ENCODE data around the gene KLHDC10.
"Not testable (repeated sequence)": the region's sequence is repeated elsewhere in the genome, so short reads cannot be mapped to it uniquely, and the experiment has no call there.

The KLHDC10 gene

GRCh38 chr7:130154501-130155317, 84.4 kb downstream of the KLHDC10 start:
- DNase-seq (ENCODE audit: low read depth, low spot score): peak; percentile 70

- DNase-seq (ENCODE audit: low read depth, low spot score): no peak
These were observed 85.8 kb downstream of the KLHDC10 start for GRCh38 chr7:130156140-130156539.

GRCh38 chr7:130157700-130158099, 87.4 kb downstream of the KLHDC10 start:
- no peak for DNase-seq (ENCODE audit: low read depth, low spot score)

DNA sequence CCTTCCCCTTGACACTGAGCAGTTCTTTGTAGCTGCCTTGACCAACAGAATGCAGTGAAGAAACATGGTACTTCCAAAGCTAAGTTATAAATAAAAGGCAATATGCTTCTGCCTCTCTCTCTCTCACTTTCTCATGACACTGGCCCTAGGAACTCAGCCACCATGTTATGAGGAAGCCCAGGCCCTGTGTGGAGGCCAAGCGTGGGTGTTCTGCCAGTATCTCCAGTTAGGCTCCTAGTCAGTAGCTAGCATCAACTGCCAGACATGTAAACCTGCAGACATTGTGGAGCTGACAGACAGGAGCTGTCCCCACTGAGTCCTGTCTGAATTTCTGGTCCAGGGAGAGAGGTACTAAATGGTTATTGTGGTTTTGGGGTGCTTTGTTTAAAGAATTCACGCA, 89.7 kb downstream of the KLHDC10 start:
- no peak for DNase-seq (ENCODE audit: low read depth, low spot score)

DNA sequence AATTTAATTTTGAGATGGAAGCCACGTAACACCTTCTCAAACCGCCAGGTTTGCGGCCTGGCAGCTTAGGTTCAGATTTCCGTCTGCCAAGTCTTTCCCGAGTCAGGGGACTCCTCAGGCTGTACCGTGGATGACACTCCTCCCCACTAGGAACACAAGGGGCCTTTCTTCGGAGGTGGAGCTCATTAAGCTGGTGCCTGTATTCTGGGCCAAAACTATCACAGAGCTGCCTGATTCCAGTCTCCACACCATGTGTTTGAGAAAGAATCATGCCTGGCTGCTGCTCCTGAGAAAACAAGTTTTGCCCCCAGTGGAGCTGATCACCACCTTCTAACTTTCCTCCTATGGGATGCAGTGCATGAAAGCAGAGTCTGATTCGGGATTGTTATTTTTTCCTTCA, 90.1 kb downstream of the KLHDC10 start:
- no peak for DNase-seq (ENCODE audit: low read depth, low spot score)

- DNase-seq (ENCODE audit: low read depth, low spot score): no peak
These were observed 91.9 kb downstream of the KLHDC10 start for GRCh38 chr7:130162196-130162595.

DNA sequence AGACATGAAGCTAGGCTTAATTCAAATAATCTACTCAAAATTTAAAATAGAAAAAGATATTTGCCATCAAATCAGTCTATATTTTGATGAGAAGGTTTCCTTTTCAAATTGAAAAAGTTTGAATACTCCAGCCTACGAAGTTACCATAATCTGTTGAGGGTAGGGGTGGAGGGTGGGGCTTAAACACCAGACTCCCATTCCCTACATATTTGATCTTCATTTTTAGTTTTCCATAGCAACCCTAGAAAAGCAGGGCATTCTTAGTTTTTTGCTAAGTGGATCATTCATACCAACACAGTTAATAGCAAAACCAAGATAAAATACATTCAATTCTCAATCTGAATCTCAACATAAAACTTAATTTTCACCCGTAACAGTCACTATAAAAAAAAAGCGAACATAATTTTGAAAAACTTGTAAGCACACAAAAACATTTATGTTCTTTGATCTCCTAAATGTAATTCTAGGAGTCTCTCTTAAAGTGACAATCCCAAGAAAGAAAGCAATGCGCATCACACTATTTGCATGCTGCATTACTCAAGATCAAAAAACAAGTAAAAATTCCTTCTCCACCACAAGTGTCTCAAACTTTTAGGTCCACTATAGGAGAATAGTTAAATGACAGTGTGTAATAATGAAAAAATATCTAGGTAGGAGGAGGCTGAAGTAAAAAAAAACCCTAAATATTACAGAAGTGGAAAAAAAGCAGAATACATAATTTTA, 104.1 kb downstream of the KLHDC10 start:
- no peak for DNase-seq (ENCODE audit: low read depth, low spot score)

DNA sequence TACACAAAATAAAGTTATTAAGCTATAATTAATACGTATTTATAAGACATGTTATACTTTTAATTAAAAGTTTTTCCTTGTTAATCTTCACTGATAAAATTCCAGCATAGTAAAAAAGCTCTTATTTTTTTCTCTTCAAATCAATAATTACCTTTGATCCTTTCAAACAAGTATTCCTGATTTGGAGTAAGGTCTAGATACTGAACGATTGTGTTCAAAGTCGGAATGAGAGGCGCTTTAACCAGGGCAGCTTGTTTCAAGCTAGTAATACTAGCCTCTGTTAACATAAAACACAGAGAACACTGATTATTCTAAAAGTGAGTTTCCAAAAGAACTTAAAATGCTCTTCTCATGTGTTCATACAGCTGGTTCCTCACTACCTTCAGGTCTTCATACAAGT, 107.9 kb downstream of the KLHDC10 start:
- DNase-seq (ENCODE audit: low read depth, low spot score): no peak

- no peak for DNase-seq (ENCODE audit: low read depth, low spot score)
These were observed 109.3 kb downstream of the KLHDC10 start for GRCh38 chr7:130179631-130180030.

DNA sequence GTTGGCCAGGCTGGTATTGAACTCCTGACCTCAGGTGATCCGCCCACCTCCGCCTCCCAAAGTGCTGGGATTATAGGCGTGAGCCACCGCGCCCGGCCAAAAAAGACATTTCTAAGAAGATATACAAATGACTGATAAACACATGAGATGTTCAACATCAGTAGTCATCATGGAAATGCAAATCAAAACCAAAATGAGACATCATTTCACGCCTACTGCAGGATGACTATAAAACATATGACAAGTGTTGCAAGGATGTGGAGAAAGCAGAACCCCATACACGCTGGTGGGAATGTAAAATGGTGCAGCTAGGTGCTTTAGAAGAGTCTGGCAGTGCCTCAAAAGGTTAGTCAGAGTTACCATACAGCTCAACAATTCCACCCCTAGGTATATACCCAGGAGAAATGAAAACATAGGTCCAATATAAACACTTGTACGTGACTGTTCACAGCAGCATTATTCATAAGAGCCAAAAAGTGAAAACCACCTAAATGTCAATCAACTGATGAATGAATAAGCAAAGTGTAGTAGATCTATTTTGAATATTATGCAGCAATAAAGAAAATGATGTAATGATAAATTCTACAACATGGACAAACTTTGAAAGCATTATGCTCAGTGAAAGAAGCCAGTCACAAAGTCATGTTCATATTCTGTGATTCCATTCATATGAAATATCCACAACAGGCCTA, 110.4 kb downstream of the KLHDC10 start:
- no peak for DNase-seq (ENCODE audit: low read depth, low spot score)

DNA sequence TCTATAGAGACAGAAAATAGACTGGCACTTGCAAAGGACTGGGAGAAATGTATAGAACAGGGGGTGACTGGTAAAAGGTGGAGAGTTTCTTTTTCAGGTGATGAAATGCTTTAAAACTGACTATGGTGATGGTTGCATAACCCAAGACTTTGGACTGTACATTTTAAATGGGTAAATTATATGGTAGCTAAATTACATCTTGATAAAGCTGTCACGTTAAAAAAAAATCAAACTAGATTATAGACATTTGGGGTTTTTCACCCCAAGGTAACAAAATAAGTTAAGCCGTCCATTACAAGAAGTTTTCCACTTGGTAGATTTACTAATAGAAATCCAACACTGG, 110.9 kb downstream of the KLHDC10 start:
- DNase-seq (ENCODE audit: low read depth, low spot score): no peak

- DNase-seq (ENCODE audit: low read depth, low spot score): no peak
These were observed 112.7 kb downstream of the KLHDC10 start for GRCh38 chr7:130182990-130183389.

DNA sequence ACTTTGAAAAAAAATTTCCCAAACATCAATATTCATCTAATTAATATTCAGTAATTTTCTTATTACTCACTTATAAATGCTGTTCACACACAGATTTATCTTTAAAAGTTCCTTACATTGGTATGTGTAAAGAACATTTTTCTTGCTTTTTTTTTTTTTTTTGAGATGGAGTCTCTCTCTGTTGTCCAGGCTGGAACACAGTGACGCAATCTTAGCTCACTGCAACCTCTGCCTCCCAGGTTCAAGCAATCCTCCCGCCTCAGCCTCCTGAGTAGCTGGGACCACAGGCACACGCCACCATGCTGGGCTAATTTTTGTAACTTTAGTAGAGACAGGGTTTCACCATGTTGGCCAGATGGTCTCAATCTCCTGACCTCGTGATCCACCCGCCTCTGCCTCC, 114.0 kb downstream of the KLHDC10 start:
- not testable (repeated sequence) for DNase-seq (ENCODE audit: low read depth, low spot score)

Measured in ELF-1 (cell line).